RPMI8226 (cell line): ENCODE measurements around the gene KLHL3.
"Not testable (repeated sequence)": the region's sequence is repeated elsewhere in the genome, so short reads cannot be mapped to it uniquely, and the experiment has no call there.

Source experiments
- DNase-seq: peaks from one replicate; pipeline ENCODE4 v3.0.0-alpha.2; 2015

The KLHL3 gene

DNA sequence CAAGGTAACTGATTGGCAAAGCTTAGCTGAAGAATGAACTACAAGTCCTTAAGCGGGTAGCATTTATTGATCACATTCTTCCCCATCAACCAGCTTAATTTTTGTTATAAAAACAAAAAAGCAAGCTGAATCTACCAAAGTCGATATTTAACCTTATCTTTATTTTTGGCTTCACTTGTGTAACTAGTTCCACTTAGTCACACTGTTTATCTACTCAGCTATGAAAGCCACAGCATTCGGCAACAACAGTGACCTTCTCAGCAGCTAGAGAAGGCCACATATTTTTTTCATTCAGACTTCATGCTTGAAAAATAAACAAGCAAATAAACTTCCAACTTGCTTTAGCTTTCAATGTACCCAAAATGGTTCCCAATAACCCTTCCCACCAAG, 69.4 kb downstream of the KLHL3 start:
- DNase-seq = no peak

- DNase-seq = peak; percentile 7
These were observed 70.0 kb downstream of the KLHL3 start for GRCh38 chr5:137665678-137666460.

- DNase-seq = peak; percentile 70
These were observed 75.5 kb downstream of the KLHL3 start for GRCh38 chr5:137660349-137660817.

DNA sequence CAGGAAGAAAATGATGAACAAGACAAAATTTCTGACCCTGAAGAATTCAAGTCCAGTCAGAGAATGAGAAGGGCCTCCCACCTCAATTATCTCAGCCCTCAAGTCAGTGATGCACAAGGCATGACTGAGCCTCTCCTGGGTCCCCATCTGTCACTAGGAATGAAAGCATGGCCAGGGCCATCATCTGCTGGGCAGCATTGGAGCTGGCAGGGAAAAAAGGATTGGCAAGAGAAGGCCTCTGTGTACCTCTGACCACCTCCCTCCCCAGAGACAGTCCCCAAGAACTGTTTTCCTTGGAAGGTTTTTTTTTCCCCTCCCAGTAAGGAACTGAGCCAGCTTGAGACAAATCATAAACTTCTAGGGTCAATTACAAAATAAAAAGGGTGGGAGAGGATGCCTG, 76.7 kb downstream of the KLHL3 start:
- DNase-seq = no peak

- no peak for DNase-seq
These were observed 77.6 kb downstream of the KLHL3 start for GRCh38 chr5:137658324-137658723.

DNA sequence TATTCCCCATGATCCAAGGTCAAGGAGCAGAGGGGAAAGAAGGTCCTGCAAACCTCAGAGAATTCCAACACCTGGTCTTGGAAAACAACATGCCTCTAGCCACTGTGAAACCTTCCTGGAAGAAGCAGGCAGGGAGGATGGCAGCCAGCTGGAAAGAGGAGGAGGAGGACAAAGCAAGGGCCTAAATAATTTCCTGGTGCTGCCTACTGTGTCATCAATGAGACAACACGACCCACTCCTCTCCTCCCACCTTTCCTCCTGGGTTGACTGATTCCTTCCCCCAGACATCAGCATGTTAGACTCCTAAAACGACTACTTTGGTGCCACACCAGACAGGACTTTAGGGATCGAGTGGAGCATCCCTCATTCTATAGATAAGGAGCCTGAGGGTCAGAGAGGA, 78.8 kb downstream of the KLHL3 start:
- no peak for DNase-seq

DNA sequence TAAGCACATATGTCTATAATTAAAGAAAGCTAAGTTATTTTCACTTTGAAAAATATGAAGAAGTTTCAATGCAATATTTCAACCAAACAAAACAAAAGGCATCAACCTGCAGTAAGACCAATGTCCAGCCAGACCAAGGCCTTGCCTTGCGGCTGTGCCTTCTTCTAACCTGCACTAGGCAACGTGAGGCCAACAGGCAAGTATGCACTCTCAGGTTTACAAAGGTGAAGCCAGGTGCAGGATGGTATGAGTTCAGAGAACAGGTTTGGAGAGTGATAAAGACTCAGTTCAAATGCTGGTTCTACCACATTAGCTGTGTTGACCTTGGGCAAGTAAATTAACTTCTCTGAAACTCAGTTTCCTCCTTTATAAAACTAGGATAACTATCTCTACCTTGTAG, 79.3 kb downstream of the KLHL3 start:
- DNase-seq = no peak

DNA sequence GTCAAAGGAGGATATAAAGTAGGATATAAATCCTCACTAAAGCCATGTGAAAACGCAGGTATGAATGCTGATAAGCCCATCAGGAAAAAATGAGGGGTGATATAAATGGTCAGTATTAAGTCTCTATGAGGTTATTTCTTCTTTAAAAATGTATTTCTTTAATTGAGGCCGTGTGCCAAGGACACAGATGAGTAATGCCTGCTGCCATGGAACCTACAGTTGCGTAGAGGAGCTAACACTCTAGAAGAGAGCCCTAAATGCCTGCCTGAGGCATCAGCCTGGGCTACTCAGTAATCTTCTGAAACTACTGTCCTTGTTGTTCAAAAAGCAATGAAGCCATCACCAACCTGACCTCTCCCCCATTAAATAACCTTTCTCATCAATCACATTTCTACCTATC, 84.9 kb downstream of the KLHL3 start:
- DNase-seq = no peak

DNA sequence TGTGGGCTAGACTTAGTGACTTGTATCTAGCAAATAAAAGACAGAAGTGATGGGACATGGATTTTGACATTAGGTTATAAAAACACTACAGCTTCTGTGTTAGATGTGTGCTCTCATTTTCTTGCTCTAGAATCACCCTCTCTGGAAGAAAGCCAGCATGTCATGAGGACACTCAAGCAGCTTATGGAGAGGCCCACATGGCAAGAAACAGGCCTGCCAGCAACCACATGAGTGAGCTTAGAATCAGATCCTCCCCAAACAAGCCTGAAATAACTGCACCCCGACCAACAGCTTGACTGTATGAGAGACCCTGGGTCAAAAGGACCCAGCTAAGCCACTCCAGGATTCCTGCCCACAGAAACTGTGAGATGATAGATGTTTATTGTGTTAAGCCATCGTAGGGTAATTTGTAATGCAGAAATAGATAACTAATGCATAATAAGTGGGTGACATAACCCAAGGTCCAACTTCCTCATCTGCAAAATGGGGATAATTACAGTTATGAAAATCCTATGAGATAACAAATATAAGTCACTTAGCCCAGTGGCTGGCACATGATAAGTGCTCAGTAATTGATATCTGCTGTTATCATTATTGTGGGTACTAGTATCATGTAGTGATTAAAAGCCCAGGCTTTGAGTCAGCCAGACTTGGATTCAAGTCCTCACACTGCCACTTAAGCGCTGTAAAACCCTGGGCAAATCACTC, 86.5 kb downstream of the KLHL3 start:
- no peak for DNase-seq

- no peak for DNase-seq
These were observed 87.5 kb downstream of the KLHL3 start for GRCh38 chr5:137648361-137648760.

DNA sequence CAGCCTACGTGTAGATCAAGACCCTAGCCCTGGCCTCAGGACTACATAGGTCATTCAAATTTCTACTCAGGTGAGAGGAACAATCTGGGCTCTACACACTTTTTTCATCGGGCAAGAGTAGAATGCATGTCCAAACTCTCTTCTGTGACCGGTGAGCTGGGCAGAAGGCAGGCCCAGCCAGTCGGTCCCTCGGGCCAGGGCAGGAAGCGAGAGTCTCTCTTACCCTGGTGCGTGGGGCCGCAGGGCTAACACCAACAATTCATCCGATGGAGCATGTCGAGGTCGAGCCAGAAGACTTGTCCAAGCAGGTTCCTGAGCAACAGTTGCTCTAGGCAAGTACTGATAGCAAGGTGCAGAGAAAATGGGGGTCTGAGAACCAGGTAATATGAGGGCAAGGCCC, 88.5 kb downstream of the KLHL3 start:
- DNase-seq = no peak

DNA sequence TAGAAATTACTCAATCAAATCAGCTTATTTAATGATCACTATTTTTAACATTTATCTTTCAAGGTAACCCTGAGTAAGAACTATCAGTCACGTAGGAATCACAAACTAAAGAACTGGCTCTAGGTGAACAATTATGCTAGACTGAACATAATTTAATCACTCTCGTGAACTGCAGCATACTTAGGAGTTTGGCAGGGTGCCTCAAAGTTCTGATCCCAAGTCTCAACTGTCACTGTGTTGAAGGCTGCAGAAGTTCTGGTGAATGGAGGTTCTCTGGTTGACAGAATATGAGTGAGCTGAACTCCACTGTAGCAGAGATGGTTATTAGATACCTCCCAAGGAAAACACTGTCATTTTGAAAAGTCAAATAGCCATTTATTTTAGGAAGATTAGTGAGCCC, 89.1 kb downstream of the KLHL3 start:
- DNase-seq = no peak

DNA sequence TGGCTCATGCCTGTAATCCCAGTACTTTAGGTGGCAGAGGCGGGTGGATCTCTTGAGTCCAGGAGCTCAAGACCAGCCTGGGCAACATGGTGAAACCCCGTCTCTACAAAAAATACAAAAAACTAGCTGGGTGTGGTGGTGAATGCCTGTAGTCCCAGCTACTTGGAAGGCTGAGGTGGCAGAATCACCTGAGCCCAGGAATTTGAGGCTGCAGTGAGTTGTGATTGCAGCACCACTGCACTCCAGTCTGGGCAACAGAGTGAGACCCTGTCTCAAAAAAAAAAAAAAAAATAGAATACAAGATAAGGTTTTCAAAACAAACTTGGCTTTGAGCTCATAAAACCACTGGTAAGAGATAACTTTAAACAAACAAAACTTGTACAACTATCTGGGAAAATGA, 92.8 kb downstream of the KLHL3 start:
- DNase-seq = not testable (repeated sequence)

GRCh38 chr5:137642091-137642490, 93.8 kb downstream of the KLHL3 start:
- no peak for DNase-seq

DNA sequence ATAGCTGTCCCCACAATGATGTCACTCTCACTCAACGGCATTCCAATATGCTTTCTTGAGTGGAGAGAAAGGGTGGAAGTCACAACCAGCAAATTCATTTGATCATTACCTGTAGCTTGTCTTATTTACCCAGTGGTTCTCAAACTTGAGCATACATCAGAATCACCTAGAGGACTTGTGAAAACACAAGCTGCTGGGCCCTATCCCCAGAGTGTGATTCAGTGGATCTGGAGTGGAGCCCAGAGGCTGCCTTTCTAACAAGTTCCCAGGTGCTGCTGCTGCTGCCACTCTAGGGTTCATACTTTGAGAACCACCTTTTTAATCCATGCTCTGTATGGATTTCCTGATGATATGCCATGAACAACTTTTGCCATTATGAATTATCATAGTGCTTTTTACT, 94.7 kb downstream of the KLHL3 start:
- DNase-seq = no peak

DNA sequence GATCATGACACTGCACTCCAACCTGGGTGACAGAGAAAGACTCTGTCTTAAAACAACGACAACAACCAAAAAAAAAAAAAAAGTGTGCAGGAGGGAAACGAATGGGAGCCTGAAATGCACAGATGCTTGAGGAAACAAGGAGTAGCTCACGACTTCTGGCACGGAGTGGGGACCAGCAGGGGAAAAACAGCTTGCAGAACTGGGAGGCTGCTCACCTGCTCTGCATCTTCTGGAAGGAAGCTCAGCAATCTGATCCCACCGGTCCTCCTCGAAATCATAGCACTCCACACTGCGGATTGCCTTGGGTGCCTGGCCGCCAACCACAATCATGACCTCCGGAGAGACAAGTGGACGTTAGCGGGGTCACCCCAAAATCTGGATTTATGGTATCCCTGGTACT, 96.2 kb downstream of the KLHL3 start:
- no peak for DNase-seq

GRCh38 chr5:137638841-137639240, 97.0 kb downstream of the KLHL3 start:
- no peak for DNase-seq

- no peak for DNase-seq
These were observed 98.8 kb downstream of the KLHL3 start for GRCh38 chr5:137636830-137637714.

GRCh38 chr5:137636099-137636498, 99.8 kb downstream of the KLHL3 start:
- no peak for DNase-seq

DNA sequence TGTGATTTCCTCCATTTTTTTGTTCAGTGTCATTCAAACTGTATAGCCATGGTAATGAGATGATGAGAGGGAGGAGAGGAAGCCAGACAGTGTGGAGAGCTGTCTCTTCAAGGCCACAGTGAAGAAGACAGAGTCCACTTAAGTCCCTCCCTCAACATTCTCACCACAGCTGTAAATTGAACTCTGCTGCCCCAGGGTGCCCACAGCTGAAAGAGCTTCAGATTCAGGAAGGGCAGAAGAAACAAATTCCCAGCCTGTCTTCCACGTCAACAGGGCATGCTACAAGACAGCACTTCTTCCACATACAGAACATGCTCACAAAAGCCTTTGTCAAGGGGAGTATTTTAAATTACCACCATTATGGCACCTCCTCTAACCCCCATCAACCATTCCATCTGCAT, 100.4 kb downstream of the KLHL3 start:
- no peak for DNase-seq

- no peak for DNase-seq
These were observed 102.0 kb downstream of the KLHL3 start for GRCh38 chr5:137633896-137634295.

GRCh38 chr5:137632716-137633115, 103.2 kb downstream of the KLHL3 start:
- no peak for DNase-seq

DNA sequence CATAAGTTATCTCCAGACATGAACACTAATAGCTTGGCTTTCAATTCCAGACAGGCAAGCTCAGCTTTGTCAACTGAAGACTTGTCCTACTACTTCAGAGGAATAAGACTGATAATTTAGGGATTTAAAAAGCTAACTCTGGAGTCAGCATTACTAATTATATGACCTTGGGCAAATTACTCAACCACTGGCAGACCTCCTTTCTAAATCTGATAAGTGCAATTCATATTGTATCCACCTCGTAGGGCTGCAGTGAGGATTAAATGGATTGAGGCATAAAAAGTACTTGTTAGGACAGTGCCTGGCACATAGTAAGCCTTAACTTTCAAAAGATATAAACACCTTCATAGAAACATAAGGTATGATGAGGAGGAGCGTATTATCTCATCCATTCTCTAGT, 104.4 kb downstream of the KLHL3 start:
- no peak for DNase-seq

GRCh38 chr5:137630972-137631370, 104.9 kb downstream of the KLHL3 start:
- DNase-seq = no peak
